MM.1S (cell line): ENCODE results near the gene PRIMPOL.

Experiments used
- EZH2phosphoT487 ChIP-seq: fragments of 300-600 bp; sonication (generic); IDR thresholded peaks from 2 replicates; pipeline ENCODE4 v1.6.1; 2018; ENCODE audit warnings: antibody characterized with exemption, low read length
- TF ChIP-seq, protein P1 (sequence below): fragments of 300-600 bp; sonication (generic); IDR thresholded peaks from 2 replicates; pipeline ENCODE4 v1.5.1; 2016; ENCODE audit warnings: antibody characterized with exemption, low read length, mixed read lengths

DNA sequence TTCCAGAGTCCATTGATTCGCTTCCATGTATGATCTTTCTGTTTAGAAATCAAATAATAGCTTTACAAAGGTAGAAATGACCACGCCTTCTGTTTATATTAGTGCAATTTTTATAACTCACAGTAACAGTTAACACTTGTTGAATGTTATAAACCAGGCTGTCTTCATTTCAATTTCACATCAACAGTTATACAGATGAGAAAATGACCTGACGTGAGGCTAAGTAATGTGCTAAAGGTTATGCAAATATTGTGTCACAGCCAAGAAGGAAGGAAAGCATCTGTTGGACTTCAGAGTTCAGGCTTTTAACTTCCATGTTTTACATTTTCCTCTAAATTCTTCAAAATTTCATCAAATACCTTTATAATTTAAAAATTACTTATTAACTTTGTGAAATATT lies 14.2 kb upstream of the PRIMPOL start:
- TF ChIP-seq, protein P1, sequence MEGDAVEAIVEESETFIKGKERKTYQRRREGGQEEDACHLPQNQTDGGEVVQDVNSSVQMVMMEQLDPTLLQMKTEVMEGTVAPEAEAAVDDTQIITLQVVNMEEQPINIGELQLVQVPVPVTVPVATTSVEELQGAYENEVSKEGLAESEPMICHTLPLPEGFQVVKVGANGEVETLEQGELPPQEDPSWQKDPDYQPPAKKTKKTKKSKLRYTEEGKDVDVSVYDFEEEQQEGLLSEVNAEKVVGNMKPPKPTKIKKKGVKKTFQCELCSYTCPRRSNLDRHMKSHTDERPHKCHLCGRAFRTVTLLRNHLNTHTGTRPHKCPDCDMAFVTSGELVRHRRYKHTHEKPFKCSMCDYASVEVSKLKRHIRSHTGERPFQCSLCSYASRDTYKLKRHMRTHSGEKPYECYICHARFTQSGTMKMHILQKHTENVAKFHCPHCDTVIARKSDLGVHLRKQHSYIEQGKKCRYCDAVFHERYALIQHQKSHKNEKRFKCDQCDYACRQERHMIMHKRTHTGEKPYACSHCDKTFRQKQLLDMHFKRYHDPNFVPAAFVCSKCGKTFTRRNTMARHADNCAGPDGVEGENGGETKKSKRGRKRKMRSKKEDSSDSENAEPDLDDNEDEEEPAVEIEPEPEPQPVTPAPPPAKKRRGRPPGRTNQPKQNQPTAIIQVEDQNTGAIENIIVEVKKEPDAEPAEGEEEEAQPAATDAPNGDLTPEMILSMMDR: no peak
- no peak for TF ChIP-seq EZH2phosphoT487
